ENCODE measurements around the gene PTPRA.
"Not testable (repeated sequence)": the region's sequence is repeated elsewhere in the genome, so short reads cannot be mapped to it uniquely, and the experiment has no call there.

Gene PTPRA

GRCh38 chr20:3010985-3011723, 137.9 kb downstream of the PTPRA start:
- no peak for DNase-seq

- DNase-seq, result no peak
Observed at GRCh38 chr20:3011752-3012151, 138.5 kb downstream of the PTPRA start.

GRCh38 chr20:3013771-3014170, 140.5 kb downstream of the PTPRA start:
- no peak for DNase-seq

- no peak for DNase-seq
Observed at GRCh38 chr20:3014179-3014578, 140.9 kb downstream of the PTPRA start.

DNA sequence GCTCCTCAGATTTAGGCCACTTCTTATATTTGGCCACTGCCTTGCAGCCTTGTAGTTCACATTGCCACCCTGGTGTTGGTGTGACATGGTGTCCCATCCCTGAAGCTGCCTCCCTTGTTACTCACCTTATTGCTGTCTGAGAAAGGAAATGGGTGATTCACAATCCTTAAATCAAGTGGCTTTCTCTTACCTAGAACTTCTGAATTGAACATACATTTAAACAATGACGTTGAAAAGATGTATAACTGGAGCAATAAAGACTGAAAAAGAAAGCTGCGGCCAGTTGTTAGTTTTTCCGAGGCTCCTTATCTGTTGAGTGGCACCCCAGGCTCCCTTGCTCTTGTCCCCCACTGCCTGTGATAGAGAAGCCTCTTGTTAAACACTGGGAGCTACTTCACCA, 141.4 kb downstream of the PTPRA start:
- no peak for DNase-seq

DNA sequence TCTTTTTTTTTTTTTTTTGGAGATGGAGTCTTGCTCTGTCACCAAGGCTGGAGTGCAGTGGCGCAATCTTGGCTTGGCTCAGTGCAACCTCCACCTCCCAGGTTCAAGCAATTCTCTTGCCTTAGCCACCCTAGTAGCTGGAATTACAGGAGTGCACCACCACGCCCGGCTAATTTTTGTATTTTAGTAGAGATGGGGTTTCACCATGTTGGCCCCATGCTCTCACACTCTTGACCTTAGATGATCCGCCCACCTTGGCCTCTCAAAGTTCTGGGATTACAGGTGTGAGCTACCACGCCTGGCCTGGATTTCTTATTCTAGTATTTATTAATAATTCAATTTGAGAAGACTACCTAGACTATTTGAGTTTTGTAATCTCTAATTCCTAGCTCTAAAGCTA, 142.0 kb downstream of the PTPRA start:
- not testable (repeated sequence) for DNase-seq

GRCh38 chr20:3021327-3021726, 148.0 kb downstream of the PTPRA start:
- no peak for DNase-seq

- no peak for DNase-seq
Observed at GRCh38 chr20:3021777-3022176, 148.5 kb downstream of the PTPRA start.

DNA sequence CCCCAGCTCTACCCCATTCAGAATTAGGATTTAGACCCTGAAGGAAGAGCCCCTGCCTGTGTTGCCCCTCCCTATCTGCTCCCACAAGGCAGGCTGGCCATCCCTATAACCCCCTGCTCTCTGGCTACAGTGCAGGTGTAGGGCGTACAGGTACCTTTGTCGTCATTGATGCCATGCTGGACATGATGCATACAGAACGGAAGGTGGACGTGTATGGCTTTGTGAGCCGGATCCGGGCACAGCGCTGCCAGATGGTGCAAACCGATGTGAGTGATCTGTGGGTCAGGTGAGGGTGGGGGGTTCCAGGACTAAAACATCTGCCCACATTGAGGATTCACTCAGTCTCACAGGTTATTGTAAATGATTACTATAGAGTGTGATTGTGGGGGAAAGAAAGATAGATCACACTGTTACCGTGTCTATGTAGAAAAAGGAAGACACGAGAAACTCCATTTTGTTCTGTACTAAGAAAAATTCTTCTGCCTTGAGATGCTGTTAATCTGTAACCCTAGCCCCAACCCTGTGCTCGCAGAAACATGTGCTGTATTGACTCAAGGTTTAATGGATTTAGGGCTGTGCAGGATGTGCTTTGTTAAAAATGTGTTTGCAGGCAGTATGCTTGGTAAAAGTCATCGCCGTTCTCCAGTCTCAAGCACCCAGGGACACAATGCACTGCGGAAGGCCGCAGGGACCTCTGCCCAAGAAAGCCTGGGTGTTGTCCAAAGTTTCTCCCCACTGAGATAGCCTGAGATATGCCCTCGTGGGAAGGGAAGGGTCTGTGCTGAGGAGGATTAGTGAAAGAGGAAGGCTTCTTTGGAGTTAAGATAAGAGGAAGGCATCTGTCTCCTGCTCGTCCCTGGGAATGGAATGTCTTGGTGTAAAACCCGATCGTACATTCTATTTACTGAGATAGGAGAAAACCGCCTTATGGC, 149.5 kb downstream of the PTPRA start:
- not testable (repeated sequence) for DNase-seq

- DNase-seq, result no peak
Observed at GRCh38 chr20:3027987-3028386, 154.7 kb downstream of the PTPRA start.

- no peak for DNase-seq
Observed at GRCh38 chr20:3031524-3032147, 158.4 kb downstream of the PTPRA start.

DNA sequence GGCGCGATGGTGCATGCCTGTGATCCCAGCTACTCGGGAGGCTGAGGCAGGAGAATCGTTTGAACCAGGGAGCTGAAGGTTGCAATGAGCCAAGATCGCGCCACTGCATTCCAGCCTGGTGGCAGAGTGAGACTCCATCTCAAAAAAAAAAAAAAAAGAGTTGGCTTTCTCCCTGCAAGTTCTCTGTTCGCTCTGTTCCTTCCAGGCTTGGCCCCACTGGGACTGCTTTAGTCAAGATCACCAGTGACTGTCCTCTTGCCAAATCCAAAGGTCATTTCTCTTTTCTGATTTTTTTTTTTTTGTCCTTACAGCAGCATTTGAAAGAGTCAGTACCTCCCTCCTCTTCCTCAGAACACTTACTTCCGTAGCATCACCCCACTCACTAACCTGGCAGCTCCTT, 159.3 kb downstream of the PTPRA start:
- DNase-seq, result no peak

DNA sequence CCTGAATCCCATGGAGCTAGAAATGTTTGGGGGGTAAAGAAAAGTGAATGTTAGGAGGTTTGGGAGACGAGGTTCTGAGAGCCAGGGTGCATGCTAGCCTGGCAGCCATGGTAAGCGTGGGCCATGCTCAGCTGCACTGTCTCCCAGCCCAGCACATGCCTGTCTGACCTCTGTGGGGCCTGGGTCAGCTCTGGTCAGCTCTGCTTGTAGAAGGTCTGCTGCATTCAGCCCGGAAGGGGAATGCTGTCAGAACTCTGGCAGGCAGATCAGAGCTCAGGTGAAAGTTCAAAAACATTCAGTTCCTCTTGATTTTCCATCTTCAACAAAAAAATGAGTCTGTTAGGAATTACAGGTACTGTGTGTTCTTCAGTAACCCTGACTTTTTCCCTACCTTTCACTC, 164.4 kb downstream of the PTPRA start:
- DNase-seq, result no peak

GRCh38 chr20:3038454-3038853, 165.2 kb downstream of the PTPRA start:
- DNase-seq, result no peak

DNA sequence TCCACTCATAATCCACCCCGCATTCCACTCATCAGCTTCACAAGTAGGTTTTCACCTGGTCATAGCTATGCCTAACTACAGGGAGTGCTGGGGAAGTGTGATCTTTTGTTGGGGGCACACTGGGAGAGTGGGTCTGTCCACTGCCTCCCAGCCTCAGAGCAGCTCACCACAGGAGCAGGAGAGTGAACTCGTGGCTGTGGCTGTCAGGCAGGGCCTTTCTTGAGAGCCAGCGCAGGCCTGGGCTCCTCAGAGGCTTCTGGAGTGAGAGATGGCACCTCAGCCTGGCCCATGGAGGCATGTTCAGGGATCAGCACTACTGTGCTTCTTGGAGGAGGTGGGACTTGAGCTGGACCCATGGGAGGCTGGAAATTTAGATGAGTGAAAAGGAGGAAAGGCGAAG, 166.1 kb downstream of the PTPRA start:
- no peak for DNase-seq

GRCh38 chr20:3040086-3040485, 166.8 kb downstream of the PTPRA start:
- no peak for DNase-seq

DNA sequence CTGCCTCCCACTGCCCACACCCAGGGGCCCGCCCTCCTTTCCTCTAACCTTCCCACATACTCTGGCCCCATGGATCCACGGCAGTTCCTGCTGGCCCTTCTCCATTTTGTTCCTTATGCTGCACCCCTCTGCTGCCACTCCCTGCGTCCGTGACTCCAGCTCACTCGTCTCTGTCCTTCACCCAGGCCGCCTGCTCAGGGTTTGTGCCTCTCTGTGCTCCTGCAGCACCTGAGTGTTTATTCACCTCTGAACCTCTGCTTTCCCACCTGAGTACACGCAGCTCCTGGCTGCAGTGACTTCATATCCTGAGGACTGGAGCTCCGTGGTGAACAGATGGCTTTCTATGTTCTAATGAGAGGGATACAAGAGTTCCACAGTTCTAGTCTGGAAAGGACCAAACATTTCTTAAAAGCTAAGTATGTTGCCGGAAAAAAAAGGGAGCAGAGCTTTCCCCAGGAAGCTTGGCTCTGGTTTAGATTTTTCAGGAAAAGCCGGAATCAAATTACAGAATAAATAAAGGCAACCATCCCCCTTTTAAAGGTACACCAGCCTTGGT, 168.7 kb downstream of the PTPRA start:
- no peak for DNase-seq

DNA sequence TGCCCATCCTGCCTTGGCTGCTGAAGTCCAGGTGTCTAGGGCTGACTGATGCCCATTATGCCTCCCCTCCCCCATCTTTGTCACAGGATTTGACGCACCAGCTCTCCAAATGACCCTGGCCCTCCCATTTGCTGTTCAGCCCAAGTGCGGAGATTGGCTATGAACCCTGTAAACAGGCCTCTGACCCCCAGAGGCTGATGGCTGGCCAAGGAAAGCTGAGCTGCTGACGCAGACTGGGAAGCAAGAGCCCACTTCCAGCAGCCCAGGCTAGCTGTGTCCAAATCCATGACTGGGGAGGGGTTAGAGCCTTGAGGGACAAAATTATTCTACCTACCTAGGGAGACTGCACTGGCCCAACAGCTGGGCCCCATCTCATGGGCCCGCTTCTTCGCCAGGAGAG, 169.3 kb downstream of the PTPRA start:
- no peak for DNase-seq

- DNase-seq, result no peak
Observed at GRCh38 chr20:3043322-3043721, 170.0 kb downstream of the PTPRA start, which contains the start of gene GNRH2. TSS of gene GNRH2 (plus strand) at chr20:3043622. CDS start at chr20:3044415, 793 bp downstream.

GRCh38 chr20:3044336-3044965, 171.2 kb downstream of the PTPRA start:
- DNase-seq, result no peak

- DNase-seq, result peak; percentile 50
Observed at GRCh38 chr20:3045042-3045815, 171.9 kb downstream of the PTPRA start.
